DMS 273 (cell line): ENCODE measurements around the gene CRIP1.

Experiments used
- DNase-seq: peaks from one replicate; lab custom pipeline; 2025; ENCODE audit not compliant: unreplicated experiment; lab: John Stamatoyannopoulos, UW

CRIP1 gene

DNA sequence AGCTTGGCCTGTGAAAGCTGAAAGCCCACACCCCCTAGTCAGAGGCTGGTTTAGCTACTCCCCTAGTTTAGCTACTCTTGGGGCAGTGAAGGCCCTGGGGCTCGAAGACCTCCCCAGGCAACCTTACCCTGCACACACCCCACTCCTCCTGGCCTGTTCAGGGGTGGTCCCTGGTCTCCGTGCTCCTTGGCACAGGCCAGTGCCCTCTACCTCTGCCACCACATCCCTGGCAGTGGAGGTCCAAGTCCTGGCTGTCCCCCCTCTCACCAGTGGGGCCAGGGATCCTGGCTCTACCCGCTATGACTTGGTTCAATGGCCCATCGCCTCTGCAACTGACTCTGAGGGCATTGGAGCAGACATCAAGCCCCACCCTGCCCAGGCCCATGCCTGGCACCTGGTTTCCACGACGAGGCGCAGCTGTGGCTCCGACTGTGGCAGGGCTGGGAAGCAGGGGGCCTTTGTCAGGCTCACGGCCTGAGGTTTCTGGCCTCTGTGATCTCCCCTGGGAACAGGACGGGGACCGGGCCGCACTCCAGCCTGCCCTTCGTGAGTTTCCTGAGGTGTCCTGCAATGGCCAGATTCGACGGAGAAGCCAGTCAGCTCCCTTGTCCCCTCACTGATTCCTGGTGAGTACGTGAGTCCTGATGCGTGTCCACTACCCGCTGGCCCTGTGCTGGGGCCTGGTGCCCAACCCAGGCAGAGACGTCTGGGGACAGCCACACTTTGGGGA is 45.4 kb downstream of the CRIP1 start:
- no peak for DNase-seq

DNA sequence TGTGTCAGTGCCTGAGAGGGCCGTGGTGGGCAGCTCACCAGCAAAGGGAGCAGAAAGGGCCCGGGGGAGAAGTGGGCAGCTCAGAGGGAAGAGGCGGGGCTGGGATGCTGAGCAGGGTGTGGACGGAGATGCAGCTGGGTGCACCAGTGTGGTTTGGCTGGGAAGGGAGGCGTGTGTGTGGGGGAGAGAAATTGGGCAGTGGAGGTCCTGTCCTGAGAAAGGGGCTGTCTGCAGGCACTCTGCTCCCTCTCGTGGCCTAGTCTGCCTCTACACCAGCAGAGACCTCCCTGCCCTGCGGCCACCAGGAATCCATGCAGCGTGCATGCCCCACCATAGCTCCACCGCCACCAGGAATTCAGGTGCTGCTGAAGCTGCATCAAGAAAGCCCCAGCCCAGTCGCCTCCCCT is 46.1 kb downstream of the CRIP1 start:
- peak; percentile 71 for DNase-seq

DNA sequence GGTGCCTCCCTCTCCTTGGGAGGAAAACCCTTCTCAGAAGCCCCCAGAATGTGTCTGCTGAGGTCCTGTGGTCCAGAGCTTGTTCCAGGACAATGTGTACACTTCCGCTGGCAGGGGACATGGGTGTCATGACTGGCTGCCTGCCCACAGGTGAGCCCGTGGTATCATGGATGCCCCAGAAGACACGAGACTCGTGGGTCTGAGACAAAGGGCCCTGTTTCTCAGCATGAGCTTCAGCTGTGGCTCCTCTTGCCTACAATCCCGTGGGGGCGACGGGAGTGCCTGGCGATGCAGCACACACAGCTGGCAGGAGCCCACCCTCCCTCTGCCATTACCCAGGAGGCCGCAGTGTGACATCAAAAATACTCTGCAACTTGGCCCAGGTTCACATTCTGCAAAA is 46.7 kb downstream of the CRIP1 start:
- DNase-seq: no peak

DNA sequence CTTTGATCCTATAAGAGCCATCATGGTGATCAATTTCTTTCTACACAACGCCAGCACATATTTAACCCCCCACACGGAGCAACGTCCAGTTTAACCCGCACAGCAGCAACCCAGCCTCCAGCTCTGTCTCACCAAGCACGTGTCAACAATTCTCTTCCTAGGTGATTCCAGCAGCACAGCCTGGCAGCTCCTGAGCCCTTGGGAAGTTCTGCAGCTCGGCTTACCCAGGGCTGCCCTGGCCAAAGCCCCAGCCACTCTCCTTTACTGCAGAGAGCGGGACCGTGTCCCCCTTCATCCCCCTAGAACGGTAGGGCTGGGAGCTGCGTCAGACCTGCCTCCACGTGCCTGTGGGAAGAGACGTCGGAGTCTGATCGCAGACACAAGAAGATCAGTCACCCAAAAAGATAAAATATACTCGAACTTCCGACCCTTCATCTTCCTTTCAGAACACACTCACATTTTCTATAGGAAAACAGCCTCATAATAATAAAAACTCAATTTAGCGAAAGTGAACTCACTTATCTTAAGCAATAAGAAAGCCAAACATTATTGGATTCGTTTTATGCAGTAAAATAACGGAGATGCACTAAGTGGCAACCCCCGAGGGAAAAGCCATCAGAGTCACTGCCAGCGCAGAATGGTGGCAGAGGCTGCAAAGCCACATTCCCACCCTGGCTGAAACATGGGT is 47.3 kb downstream of the CRIP1 start:
- DNase-seq: no peak

DNA sequence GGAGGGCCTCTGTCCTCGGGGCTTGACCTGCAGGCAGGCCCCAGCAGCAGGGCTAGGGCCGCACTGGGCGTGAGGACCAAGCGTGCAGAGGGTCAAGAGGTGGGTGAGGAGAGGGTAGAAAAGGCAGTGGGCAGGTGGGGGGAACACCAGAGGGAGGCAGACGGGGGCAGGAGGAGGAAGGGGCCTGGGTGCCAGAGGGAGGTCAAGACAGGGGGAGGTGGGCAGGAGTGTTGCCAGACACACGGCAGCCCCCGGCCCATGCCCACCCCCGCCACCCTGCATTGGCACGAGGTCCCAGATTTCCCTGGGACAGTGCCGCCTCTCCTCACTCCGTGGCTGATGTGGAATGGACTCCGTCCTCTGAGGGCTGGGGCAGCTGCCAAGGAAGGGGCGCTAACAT is 47.9 kb downstream of the CRIP1 start:
- DNase-seq: no peak

DNA sequence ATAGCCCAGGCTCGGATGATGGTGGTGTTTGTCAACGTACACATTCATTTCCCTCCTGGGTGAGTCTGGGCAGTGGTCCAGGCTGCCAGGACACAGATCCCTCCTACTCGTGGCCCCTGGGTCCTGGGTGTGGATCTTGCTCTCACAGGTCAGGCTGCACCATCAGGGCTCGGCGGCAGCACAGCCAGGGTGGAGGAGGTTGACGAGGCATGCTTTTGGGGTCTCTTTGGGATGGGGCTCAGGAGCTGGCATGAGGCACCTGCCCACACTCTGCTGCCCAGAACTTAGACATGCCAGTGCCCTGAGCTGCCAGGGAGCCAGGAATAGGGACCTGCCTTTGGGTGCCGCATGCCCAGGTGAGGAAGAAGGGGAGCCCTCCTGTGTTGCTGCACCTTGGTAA is 49.4 kb downstream of the CRIP1 start:
- no peak for DNase-seq

DNA sequence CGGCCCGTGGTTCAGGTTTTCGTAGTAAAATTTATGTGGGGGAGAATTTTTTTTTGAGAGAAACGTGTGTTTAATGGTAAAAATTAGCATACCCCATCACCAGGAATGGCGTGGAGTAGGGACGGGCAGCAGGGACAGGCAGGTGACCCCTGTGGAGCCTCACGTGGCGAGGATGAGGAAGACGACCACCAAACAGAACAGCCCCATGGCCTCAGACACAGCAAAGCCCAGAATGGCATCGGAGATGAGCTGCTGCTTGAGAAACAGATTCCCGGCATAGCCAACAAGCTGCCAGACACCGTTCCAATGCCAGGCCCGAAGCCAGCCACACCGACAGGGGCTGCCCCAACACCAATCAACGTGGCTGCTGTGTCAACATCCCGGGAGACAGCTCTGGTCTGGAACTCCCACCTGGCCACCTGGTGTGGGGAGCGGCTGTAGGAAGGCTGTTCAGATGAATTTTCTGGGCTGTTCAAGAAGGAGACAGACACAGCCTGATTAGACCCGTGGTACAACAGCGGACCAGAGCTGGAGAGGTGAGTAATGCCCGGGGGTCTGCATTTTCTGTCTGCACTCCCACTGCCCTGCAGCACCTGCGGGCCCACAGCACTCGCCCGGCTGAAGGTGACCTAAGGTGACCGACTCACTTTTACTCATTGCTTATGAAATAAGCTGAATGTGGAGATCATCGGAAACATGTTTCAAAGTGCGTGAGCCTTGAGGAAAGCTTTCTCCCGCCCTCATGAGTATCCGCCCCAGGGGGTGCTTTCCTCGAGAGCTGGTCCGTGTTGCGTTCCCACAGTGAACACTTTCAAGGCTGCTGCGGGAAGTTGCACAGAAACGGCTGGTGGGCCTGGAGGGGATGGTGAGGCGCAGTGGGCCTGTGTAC is 50.2 kb downstream of the CRIP1 start:
- DNase-seq: peak; percentile 54

DNA sequence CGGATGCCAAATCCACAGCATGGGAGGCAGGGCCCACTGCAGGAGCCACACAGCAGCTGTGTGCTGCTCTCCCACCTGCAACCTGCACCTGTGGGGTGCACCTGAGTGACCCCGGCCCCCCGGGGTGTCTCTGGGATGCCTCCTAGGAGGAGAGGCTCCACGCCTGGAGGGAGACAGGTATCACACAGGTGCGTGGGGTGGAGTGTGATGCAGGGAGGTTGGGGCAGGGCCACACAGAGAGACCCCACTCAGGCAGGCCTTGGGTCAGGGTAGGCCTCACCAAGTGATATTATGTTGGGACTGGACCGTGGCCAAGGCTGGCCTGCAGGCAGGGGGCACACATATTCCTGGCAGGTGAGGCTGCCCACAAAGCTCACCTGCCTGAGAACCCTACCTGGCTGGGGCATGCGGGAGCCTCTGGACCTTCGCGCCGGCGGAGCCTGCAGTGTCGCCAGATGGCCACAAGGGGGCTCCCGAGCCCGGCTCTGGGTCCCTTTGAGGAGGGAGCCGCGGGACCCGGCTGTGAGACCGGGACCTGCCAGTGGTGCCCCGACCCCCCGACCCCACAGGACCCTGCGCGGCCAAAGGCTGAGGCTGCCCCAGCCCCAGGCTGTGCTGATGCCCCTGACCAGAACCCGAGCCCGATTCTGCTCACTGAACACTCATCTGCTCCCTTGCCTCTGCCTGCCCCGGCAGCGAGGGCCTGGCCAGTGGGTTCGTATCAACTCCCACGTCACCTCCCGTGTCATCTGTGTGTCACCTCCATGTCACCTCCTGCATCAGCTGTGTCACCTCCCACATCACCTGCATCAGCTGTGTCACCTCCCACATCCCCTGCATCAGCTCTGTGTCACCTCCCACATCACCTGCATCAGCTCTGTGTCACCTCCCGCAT is 51.1 kb downstream of the CRIP1 start:
- DNase-seq: peak; percentile 76
